Measurements from ENCODE around the gene VAMP2. TPM values are rescaled to one million over a fixed set of nuclear protein-coding genes. Genes with fewer than 3 reads are reported as not detected.

VAMP2 gene
- total and polyA plus RNA-seq, 10 of the 15 experiments (the other 5 are each of a cell fraction or from before 2014, with no cell fraction given), result 3.0 to 35.2 (median 25.0) TPM

- TF ChIP-seq MAX (IDR thresholded peaks at IDR 0.05; ENCODE audit: low read depth, low read length) (peak; percentile 88), NR2C1 (IDR thresholded peaks at IDR 0.05) (no peak), KLF5 (IDR thresholded peaks at IDR 0.05; ENCODE audit: partially characterized antibody) (no peak), PBX3 (IDR thresholded peaks at IDR 0.05; ENCODE audit: insufficient replicate concordance, low read depth, low read length) (no peak), ATF3 (IDR thresholded peaks at IDR 0.05; ENCODE audit: borderline replicate concordance, extremely low read depth, low read depth, low read length) (peak; percentile 91), NR2F1 (conservative IDR thresholded peaks at IDR 0.05) (no peak), CEBPZ (IDR thresholded peaks at IDR 0.05; ENCODE audit: low read depth, low read length) (no peak), ZNF384 (IDR thresholded peaks at IDR 0.05; ENCODE audit: borderline replicate concordance, low read depth, low read length) (no peak), BRCA1 (IDR thresholded peaks at IDR 0.05; ENCODE audit: low read depth, low read length) (no peak), RCOR1 (conservative IDR thresholded peaks at IDR 0.05; ENCODE audit: low read depth, low read length) (no peak), CUX1 (IDR thresholded peaks at IDR 0.05; ENCODE audit: insufficient replicate concordance, low read depth, low read length) (no peak), SREBF1 (IDR thresholded peaks at IDR 0.05; ENCODE audit: low read length) (no peak), TCF3 (IDR thresholded peaks at IDR 0.05; ENCODE audit: borderline replicate concordance, insufficient read depth, low read depth, low read length) (no peak), NFYA (IDR thresholded peaks at IDR 0.05; ENCODE audit: borderline replicate concordance, low read depth, low read length) (no peak), SRF (IDR thresholded peaks at IDR 0.05; ENCODE audit: low read depth in 2 of 2, low read length in 2 of 2) (no peak), USF2 (IDR thresholded peaks at IDR 0.05; ENCODE audit: borderline replicate concordance, low read depth, low read length) (peak; percentile 98), ESRRA (IDR thresholded peaks at IDR 0.05; ENCODE audit: low read length) (no peak), RBBP5 (conservative IDR thresholded peaks at IDR 0.05) (no peak)
Measured at GRCh38 chr17:8192070-8192815, 29.5 kb upstream of the VAMP2 start (continued).

Data from GM12878 (cell line).